IMR-90 (cell line): Measurements from ENCODE around the gene CAVIN2. TPM values are rescaled to one million over a fixed set of nuclear protein-coding genes. Genes with fewer than 3 reads are reported as not detected.

Experiments
- ATAC-seq: fragments of 200-7000 bp; cut with Tn5 transposase; 2 replicates; pipeline ENCODE4 v1.9.1; 2020; ENCODE audit warnings: low read depth, mild to moderate bottlenecking, moderate library complexity
- BruUV-seq: library from RNA; stranded (reverse); fragments of 400-500 nt; replicated peaks from 2 replicates; lab custom pipeline; 2021; lab: Mats Ljungman, UMichigan
- CTCF ChIA-PET: fragments of 300-600 bp; formaldehyde crosslinking; extraction: SDS; loops from one replicate; lab custom pipeline; 2021; ENCODE audit warnings: antibody characterized with exemption; lab: Yijun Ruan, JAX
- POLR2A ChIA-PET: fragments of 300-600 bp; sonication (Branson Sonifier 250); formaldehyde crosslinking; loops from one replicate; lab custom pipeline; 2022; ENCODE audit warnings: antibody characterized with exemption; ENCODE audit not compliant: unreplicated experiment; lab: Charles Lee
- DNase-seq: peaks from one replicate; pipeline ENCODE4 v3.0.0; 2013
- H2AFZ ChIP-seq: replicated peaks from 2 replicates; pipeline ENCODE3; 2013; ENCODE audit warnings: low read length, mild to moderate bottlenecking; ENCODE audit not compliant: poor library complexity
- H2AK5ac ChIP-seq: 2 replicates; pipeline ENCODE4 v1.6.1; 2013; ENCODE audit warnings: low read depth, low read length, inconsistent platforms
- H2AK9ac ChIP-seq: replicated peaks from 2 replicates; pipeline ENCODE3; 2013; ENCODE audit warnings: mild to moderate bottlenecking, low read depth, low read length, moderate library complexity; ENCODE audit not compliant: poor library complexity
- H2BK120ac ChIP-seq: 2 replicates; pipeline ENCODE4 v1.6.1; 2013; ENCODE audit warnings: low read depth, low read length, inconsistent platforms
- H2BK15ac ChIP-seq: 3 replicates; pipeline ENCODE4 v1.6.1; 2013; ENCODE audit warnings: low read depth, low read length, inconsistent platforms
- H2BK20ac ChIP-seq: 2 replicates; pipeline ENCODE4 v1.6.1; 2013; ENCODE audit warnings: low read depth, mild to moderate bottlenecking, inconsistent platforms, low read length, moderate library complexity
- H2BK5ac ChIP-seq: 2 replicates; pipeline ENCODE4 v1.6.1; 2013; ENCODE audit warnings: mild to moderate bottlenecking, low read depth, low read length, inconsistent platforms; ENCODE audit not compliant: poor library complexity, severe bottlenecking
- H3K14ac ChIP-seq: replicated peaks from 2 replicates; pipeline ENCODE4 v1.6.1; 2013; ENCODE audit warnings: low read depth, low read length, inconsistent platforms
- H3K18ac ChIP-seq: 2 replicates; pipeline ENCODE4 v1.6.1; 2013; ENCODE audit warnings: low read depth, low read length, control low read depth
- H3K23ac ChIP-seq: 2 replicates; pipeline ENCODE4 v1.6.1; 2013; ENCODE audit warnings: low read depth, low read length, inconsistent platforms
- H3K27ac ChIP-seq: 2 replicates; pipeline ENCODE4 v1.5.1; 2013; ENCODE audit warnings: mild to moderate bottlenecking, control low read depth, low read length; ENCODE audit not compliant: insufficient read depth
- H3K27me3 ChIP-seq: 2 replicates; pipeline ENCODE4 v1.6.1; 2013; ENCODE audit warnings: low read length; ENCODE audit not compliant: control insufficient read depth, insufficient read depth
- H3K36me3 ChIP-seq: 2 replicates; pipeline ENCODE4 v1.6.1; 2013; ENCODE audit warnings: low read length, mixed read lengths; ENCODE audit not compliant: control insufficient read depth, insufficient read depth
- H3K4ac ChIP-seq: 2 replicates; pipeline ENCODE4 v1.6.1; 2013; ENCODE audit warnings: low read depth, low read length, inconsistent platforms
- H3K4me1 ChIP-seq: 2 replicates; pipeline ENCODE4 v1.6.1; 2013; ENCODE audit warnings: low read length, mixed read lengths; ENCODE audit not compliant: control insufficient read depth, insufficient read depth
- H3K4me2 ChIP-seq: 2 replicates; pipeline ENCODE4 v1.6.1; 2013; ENCODE audit warnings: low read depth, mild to moderate bottlenecking, control low read depth, low read length, moderate library complexity
- H3K4me3 ChIP-seq: 2 replicates; pipeline ENCODE4 v1.5.1; 2013; ENCODE audit warnings: low read depth, mild to moderate bottlenecking, control low read depth, low read length, moderate library complexity; ENCODE audit not compliant: insufficient read depth
- H3K56ac ChIP-seq: 2 replicates; pipeline ENCODE4 v1.6.1; 2013; ENCODE audit warnings: low read length, inconsistent platforms; ENCODE audit not compliant: insufficient read depth; ENCODE audit errors: extremely low read depth
- H3K79me1 ChIP-seq, 2 experiments: 2 replicates each; pipeline ENCODE4 v1.6.1; 2013; ENCODE audit warnings: low read length in 2 of 2, inconsistent platforms in 1 of 2, low read depth in 1 of 2
- H3K9ac ChIP-seq: 2 replicates; pipeline ENCODE4 v1.6.1; 2013; ENCODE audit warnings: low read depth, low read length, control low read depth
- H3K9me1 ChIP-seq: 2 replicates; pipeline ENCODE4 v1.6.1; 2013; ENCODE audit warnings: low read length, inconsistent platforms; ENCODE audit not compliant: insufficient read depth
- H3K9me3 ChIP-seq: 2 replicates; pipeline ENCODE4 v1.6.1; 2013; ENCODE audit warnings: low read length; ENCODE audit not compliant: control insufficient read depth, insufficient read depth
- H4K20me1 ChIP-seq: 2 replicates; pipeline ENCODE4 v1.6.1; 2013; ENCODE audit warnings: low read length, inconsistent platforms; ENCODE audit not compliant: insufficient read depth
- H4K5ac ChIP-seq: 2 replicates; pipeline ENCODE4 v1.6.1; 2013; ENCODE audit warnings: mild to moderate bottlenecking, low read depth, low read length, control low read depth
- H4K8ac ChIP-seq, 2 experiments: 2 replicates each; pipeline ENCODE4 v1.6.1; 2013; ENCODE audit warnings: low read depth in 2 of 2, low read length in 2 of 2, control low read depth in 1 of 2, inconsistent platforms in 1 of 2
- H4K91ac ChIP-seq: 2 replicates; pipeline ENCODE4 v1.6.1; 2013; ENCODE audit warnings: low read depth, low read length, inconsistent platforms; ENCODE audit not compliant: insufficient read depth
- BHLHE40 ChIP-seq: fragments of 150-350 bp; IDR thresholded peaks from 2 replicates; pipeline ENCODE4 v1.6.1; 2016; ENCODE audit warnings: mild to moderate bottlenecking, low read depth, low read length
- CEBPB ChIP-seq: IDR thresholded peaks from 2 replicates; pipeline ENCODE4 v1.6.1; 2012; ENCODE audit warnings: low read depth, low read length, improper control_type of control experiment
- CHD1 ChIP-seq: IDR thresholded peaks from 2 replicates; pipeline ENCODE4 v1.6.1; 2012; ENCODE audit warnings: low read depth, low read length, improper control_type of control experiment
- CTCF ChIP-seq: conservative IDR thresholded peaks from 2 replicates; pipeline ENCODE4 v1.5.1; 2012; ENCODE audit warnings: mild to moderate bottlenecking, low read depth, low read length, improper control_type of control experiment
- FOS ChIP-seq: fragments of 150-350 bp; IDR thresholded peaks from 2 replicates; pipeline ENCODE4 v1.6.1; 2016; ENCODE audit warnings: low read depth, low read length
- MAFK ChIP-seq: IDR thresholded peaks from 2 replicates; pipeline ENCODE4 v1.6.1; 2012; ENCODE audit warnings: low read depth, low read length, improper control_type of control experiment
- MAZ ChIP-seq: IDR thresholded peaks from 2 replicates; pipeline ENCODE4 v1.6.1; 2012; ENCODE audit warnings: low read depth, mild to moderate bottlenecking, low read length, improper control_type of control experiment, moderate library complexity, borderline replicate concordance
- MXI1 ChIP-seq: IDR thresholded peaks from 2 replicates; pipeline ENCODE4 v1.6.1; 2012; ENCODE audit warnings: low read depth, mild to moderate bottlenecking, low read length, moderate library complexity, borderline replicate concordance
- NFE2L2 ChIP-seq: fragments of 150-350 bp; IDR thresholded peaks from 2 replicates; pipeline ENCODE4 v1.6.1; 2016; ENCODE audit warnings: low read depth, mild to moderate bottlenecking, low read length
- POLR2A ChIP-seq: IDR thresholded peaks from 2 replicates; pipeline ENCODE4 v1.6.1; 2012; ENCODE audit warnings: mild to moderate bottlenecking, low read depth, low read length
- RAD21 ChIP-seq: IDR thresholded peaks from 2 replicates; pipeline ENCODE4 v1.6.1; 2012; ENCODE audit warnings: low read length, improper control_type of control experiment
- RCOR1 ChIP-seq: IDR thresholded peaks from 2 replicates; pipeline ENCODE4 v1.6.1; 2012; ENCODE audit warnings: mild to moderate bottlenecking, low read length, improper control_type of control experiment; ENCODE audit not compliant: insufficient replicate concordance
- RFX5 ChIP-seq: IDR thresholded peaks from 2 replicates; pipeline ENCODE4 v1.8.0; 2012; ENCODE audit warnings: low read depth, mild to moderate bottlenecking, low read length, moderate library complexity
- SMC3 ChIP-seq: fragments of 150-350 bp; IDR thresholded peaks from 2 replicates; pipeline ENCODE4 v1.6.1; 2016; ENCODE audit warnings: low read depth, mild to moderate bottlenecking, antibody characterized with exemption, low read length, moderate library complexity
- WGBS, 2 experiments: methylation state at CpG; one replicate each; pipeline versions ENCODE4 v1.1.5 to v1.1.7; 2013; ENCODE audit warnings: missing lambda C conversion rate in 2 of 2; ENCODE audit not compliant: insufficient read length in 1 of 2; ENCODE audit errors: extremely low coverage in 2 of 2; 5-methylcytosine and 5-hydroxymethylcytosine counted together
- dilution Hi-C: fragments of 300-500 bp; cut with HindIII; formaldehyde crosslinking; loops from one replicate; pipeline ENCODE4 v1.14.3; 2018; ENCODE audit warnings: low sequenced_read_pairs; ENCODE audit not compliant: unreplicated experiment
- in situ Hi-C: fragments of 300-500 bp; cut with MboI; formaldehyde crosslinking; loops from 3 replicates; pipeline ENCODE4 v1.14.3; 2019; ENCODE audit warnings: low sequenced_read_pairs, inconsistent platforms, mixed read lengths
- intact Hi-C: fragments of 100-400 bp; cut with micrococcal nuclease; formaldehyde crosslinking; loops from 2 replicates; pipeline ENCODE4 v1.10.0; 2022
- polyA plus RNA-seq, 3 experiments: library from polyadenylated mRNA; depleted of rRNA; stranded (reverse); fragments of >200 nt; gene quantifications; 2 replicates each; pipeline ENCODE4 v1.2.3, GENCODE V29; 2012; ENCODE audit warnings: low replicate concordance in 1 of 3
- total RNA-seq: library from RNA; depleted of rRNA; stranded (reverse); fragments of >200 nt; gene quantifications from 2 replicates; pipeline ENCODE4 v1.2.3, GENCODE V29; 2012
- TF ChIP-seq, protein P1 (sequence below): fragments of 150-350 bp; IDR thresholded peaks from 2 replicates; pipeline ENCODE4 v1.6.1; 2017; ENCODE audit warnings: mild to moderate bottlenecking, antibody characterized with exemption, low read length, low read depth
- TF ChIP-seq, protein P2 (sequence below): fragments of 150-350 bp; IDR thresholded peaks from 2 replicates; pipeline ENCODE4 v1.6.1; 2016; ENCODE audit warnings: low read depth, mild to moderate bottlenecking, low read length, moderate library complexity, borderline replicate concordance

The CAVIN2 gene
- total and polyA plus RNA-seq, 2 of the 4 experiments (the other 2 are of a cell fraction): 7.7 to 11.5 TPM

- no peak for TF ChIP-seq MAZ
- no peak for TF ChIP-seq RAD21
- TF ChIP-seq CHD1: no peak
- no peak for TF ChIP-seq MAFK
- TF ChIP-seq FOS: no peak
- TF ChIP-seq, protein P1, sequence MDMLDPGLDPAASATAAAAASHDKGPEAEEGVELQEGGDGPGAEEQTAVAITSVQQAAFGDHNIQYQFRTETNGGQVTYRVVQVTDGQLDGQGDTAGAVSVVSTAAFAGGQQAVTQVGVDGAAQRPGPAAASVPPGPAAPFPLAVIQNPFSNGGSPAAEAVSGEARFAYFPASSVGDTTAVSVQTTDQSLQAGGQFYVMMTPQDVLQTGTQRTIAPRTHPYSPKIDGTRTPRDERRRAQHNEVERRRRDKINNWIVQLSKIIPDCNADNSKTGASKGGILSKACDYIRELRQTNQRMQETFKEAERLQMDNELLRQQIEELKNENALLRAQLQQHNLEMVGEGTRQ: no peak
- TF ChIP-seq RCOR1: no peak
- TF ChIP-seq, protein P2, sequence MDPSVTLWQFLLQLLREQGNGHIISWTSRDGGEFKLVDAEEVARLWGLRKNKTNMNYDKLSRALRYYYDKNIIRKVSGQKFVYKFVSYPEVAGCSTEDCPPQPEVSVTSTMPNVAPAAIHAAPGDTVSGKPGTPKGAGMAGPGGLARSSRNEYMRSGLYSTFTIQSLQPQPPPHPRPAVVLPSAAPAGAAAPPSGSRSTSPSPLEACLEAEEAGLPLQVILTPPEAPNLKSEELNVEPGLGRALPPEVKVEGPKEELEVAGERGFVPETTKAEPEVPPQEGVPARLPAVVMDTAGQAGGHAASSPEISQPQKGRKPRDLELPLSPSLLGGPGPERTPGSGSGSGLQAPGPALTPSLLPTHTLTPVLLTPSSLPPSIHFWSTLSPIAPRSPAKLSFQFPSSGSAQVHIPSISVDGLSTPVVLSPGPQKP: no peak
- TF ChIP-seq BHLHE40: no peak
- TF ChIP-seq MXI1: no peak
- no peak for TF ChIP-seq CTCF
- TF ChIP-seq CEBPB: no peak
- TF ChIP-seq SMC3: no peak
- TF ChIP-seq POLR2A: no peak
- no peak for TF ChIP-seq RFX5
- no peak for TF ChIP-seq NFE2L2
- no TSS peak for BruUV-seq
- Histone ChIP-seq H3K9me3 (no peaks in the 10 kb centered on the region), H3K18ac (no peak overlapping the region), H3K4ac (no peak overlapping the region), H2AK9ac (no peak overlapping the region), H3K23ac (no peak overlapping the region), H2BK15ac (no peak overlapping the region), H4K5ac (no peak overlapping the region), H3K4me1 (no peaks in the 10 kb centered on the region), H3K9ac (no peak overlapping the region), H3K36me3 (no peaks in the 10 kb centered on the region), H2BK20ac (no peak overlapping the region), H3K56ac (no peak overlapping the region), H3K4me2 (no peak overlapping the region), H3K27me3 (no peaks in the 10 kb centered on the region), H3K9me1 (no peaks in the 10 kb centered on the region), H3K79me1 (no peaks in the 10 kb centered on the region), H2BK5ac (no peak overlapping the region), H3K14ac (no peak overlapping the region), H4K91ac (no peak overlapping the region), H4K8ac (no peak overlapping the region), H4K20me1 (no peaks in the 10 kb centered on the region), H2AK5ac (no peak overlapping the region), H2BK120ac (no peak overlapping the region), H3K27ac (no peak overlapping the region), H3K4me3 (no peak overlapping the region), H2AFZ (no peak overlapping the region)
- DNase-seq (no peak), ATAC-seq (no peak)
- ChIA-PET CTCF (interaction anchor here (1.5 to 4.9 kb wide), 2 partner anchors 276 to 348 kb away, joined by 3 to 75 read pairs; no protein-coding TSS in a partner anchor), POLR2A (no interaction called here)
- no CpG with 5 or more reads among the region's 1 CpG for WGBS, 2 experiments
- intact Hi-C loops (no loop called here), in situ Hi-C loops (loop anchor here (10.0 kb wide), 2 partner anchors 250 to 470 kb away; no protein-coding TSS in a partner anchor), dilution Hi-C loops (no loop called here)
Measured at GRCh38 chr2:191815010-191815409, 31.9 kb downstream of the CAVIN2 start.
